Measurements from ENCODE around the gene EIF4E3.

EIF4E3 gene

GRCh38 chr3:71754610-71755253 is 29.5 kb upstream of the EIF4E3 start:
- H3K27ac ChIP-seq = peak overlapping the region; percentile 70
- no peak for TF ChIP-seq CTCF (conservative IDR thresholded peaks at IDR 0.05)

- H3K27ac ChIP-seq = peak within 1 kb of the TSS; percentile 70
- no peak for TF ChIP-seq CTCF (conservative IDR thresholded peaks at IDR 0.05)
Measured at GRCh38 chr3:71753701-71754609, 28.8 kb upstream of the EIF4E3 start, which contains the start of gene GPR27. GPR27 (plus strand) TSS chr3:71753855; CDS start chr3:71754050, 195 bp downstream.

- TF ChIP-seq CTCF (conservative IDR thresholded peaks at IDR 0.05) = no peak
- H3K27ac ChIP-seq = peak overlapping the region; percentile 70
Measured at GRCh38 chr3:71752831-71753700, 27.9 kb upstream of the EIF4E3 start.

GRCh38 chr3:71751602-71752001 is 26.4 kb upstream of the EIF4E3 start:
- no peak for TF ChIP-seq CTCF (conservative IDR thresholded peaks at IDR 0.05)

GRCh38 chr3:71744738-71745137 is 19.5 kb upstream of the EIF4E3 start:
- TF ChIP-seq CTCF (conservative IDR thresholded peaks at IDR 0.05) = no peak
- H3K27ac ChIP-seq = no peak overlapping the region

More at GRCh38 chr3:71751602-71752001, 26.4 kb upstream of the EIF4E3 start:
- H3K27ac ChIP-seq = no peak overlapping the region

GRCh38 chr3:71742621-71743020 is 17.4 kb upstream of the EIF4E3 start:
- TF ChIP-seq CTCF (conservative IDR thresholded peaks at IDR 0.05) = no peak
- H3K27ac ChIP-seq = no peak overlapping the region
